Hematopoietic multipotent progenitor cell (in vitro differentiated cells): Measurements from ENCODE around the gene TRA2B. TPM values are rescaled to one million over a fixed set of nuclear protein-coding genes. Genes with fewer than 3 reads are reported as not detected.
A peak's percentile ranks its signal among the peaks of the same experiment; 100 is the strongest.

Source experiments
- DNase-seq, 3 donors: peaks; one replicate each; pipeline ENCODE4 v3.0.0-alpha.2; 2011 to 2015; ENCODE audit warnings: low read depth in 2 of 3, low spot score in 2 of 3
- total RNA-seq: library from RNA; depleted of rRNA; stranded (reverse); fragments of >200 nt; gene quantifications from one replicate; pipeline ENCODE4 v1.2.3, GENCODE V29; 2012

TRA2B gene
- total RNA-seq, 1 donor = 318 TPM

DNA sequence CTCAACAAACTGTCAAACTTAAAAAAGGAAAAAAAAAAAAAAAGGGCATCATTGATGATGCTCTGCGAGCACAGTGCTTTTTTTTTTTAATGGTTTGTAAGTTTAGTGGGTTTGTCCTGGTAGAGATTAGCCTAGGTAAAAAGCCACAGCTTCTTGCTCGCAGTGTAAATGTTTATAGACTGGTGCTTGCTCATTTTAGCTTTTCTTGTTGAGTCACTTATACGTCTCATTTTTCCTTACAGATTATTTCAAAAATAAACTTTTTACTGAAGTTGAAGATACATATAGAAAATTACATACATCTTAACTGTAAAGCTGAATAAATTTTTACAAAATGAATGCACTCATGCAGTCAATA, 16.5 kb upstream of the TRA2B start:
- no peak for DNase-seq

DNA sequence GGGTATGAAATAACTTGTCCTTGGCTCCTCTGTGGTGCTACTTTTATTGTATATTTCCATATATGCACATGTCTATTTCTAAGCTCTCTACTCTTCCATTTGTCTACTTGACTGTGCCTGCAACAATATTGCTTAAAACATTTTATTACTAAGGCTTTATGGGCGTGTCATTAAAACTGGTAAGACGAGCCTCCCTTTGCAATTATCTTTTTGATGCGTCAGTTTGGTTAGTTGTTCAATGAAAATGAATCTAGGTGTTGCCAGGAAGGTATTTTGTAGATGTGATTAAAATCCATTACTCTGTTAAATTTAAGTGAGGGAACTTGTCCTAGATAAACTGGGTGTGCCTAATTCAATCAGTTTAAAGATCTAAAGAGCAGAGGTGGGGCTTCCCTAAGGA, 12.9 kb upstream of the TRA2B start:
- DNase-seq = no peak

DNA sequence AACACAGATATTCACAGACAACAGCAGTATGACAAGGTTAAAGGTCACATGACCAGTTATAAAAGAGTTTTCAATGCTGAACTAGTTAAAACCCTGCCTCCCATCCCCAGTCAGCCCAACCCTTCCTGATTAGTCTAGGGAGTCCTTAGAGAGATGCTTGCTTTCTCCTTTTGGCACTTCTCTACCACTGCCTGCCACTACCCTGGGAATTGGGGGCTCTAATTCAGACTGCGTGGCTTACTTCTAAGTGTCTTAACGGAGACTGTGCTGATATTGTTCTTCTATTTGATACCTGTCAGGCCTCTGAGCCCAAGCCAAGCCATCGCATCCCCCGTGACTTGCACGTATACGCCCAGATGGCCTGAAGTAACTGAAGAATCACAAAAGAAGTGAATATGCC, 11.7 kb upstream of the TRA2B start:
- DNase-seq = no peak

DNA sequence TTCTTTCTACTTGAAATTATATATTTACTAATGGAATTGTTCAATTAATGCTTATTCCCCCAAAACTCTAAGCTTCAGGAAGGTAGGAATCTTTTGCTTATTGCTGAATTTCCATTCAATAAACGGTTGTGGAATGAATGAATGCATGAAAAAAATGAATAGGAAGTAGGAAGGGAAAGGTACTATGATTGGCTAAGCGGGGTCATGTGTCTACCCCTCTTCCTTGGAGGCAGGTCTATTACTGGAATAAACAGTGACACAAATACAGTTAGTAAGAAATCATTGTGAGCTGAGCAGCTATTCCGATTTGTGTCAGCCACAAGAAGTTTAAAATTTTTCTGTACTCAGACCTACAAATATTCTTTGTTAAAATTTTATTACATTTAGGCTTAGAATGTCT, 10.5 kb upstream of the TRA2B start:
- DNase-seq = no peak

DNA sequence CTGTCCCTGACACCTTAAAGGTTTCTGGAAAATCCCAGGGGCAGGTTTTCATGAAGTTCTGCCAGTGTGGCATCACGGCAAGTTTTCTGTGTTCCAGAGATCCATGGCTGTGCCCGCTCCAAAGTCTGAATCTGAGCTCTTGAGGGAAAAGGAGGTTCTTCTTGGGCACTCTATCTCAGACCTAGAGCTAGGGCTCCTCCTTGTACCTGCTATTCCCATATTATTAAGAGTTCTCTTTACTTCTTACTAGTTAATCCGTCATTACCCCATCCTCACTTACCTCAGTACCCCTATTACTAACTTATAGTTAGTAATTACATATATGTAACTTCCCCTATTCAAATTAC, 5.9 kb upstream of the TRA2B start:
- no peak for DNase-seq

DNA sequence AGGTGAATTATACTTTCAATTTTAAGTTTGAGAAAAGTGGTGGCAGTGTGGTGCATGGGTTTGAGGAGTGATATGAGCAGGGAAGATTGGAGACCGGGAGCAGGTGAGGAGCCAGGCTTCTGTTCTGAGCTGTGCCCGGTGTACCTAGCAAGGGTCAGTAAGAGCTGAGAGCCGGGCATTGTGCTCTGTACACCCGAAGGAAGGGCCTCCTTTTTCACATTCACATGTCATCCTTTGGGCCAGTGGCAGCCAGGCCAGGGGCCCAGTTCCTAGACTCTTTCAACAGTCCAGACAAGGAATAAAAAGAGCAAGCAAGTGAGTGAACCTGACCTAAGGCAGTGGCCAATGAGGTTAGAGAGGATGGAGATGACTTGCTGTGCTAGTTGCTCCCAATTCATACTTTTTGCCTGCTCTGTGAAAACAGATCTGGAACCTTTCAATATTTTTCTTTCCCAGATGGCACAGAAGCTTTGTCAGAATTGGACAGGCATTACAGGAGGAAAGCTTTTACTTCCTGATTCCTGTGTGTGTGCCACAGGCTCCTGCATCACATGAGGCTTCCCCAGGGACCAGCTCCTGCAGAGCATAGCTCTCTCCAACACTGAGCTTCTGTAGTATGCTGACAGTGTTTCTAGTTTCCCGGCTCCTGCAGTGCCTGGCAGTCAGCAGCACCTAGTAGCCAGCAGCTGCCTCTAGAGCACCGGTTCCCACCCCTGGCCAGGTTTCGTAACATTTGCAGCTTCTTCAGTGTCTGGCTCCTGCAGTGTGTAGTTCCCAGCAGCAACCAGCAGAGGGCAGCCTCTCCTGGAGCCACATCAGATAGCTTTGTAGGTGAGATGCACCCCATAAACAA, 5.3 kb upstream of the TRA2B start:
- DNase-seq = peak; percentile 77 to 89 (median 79)

DNA sequence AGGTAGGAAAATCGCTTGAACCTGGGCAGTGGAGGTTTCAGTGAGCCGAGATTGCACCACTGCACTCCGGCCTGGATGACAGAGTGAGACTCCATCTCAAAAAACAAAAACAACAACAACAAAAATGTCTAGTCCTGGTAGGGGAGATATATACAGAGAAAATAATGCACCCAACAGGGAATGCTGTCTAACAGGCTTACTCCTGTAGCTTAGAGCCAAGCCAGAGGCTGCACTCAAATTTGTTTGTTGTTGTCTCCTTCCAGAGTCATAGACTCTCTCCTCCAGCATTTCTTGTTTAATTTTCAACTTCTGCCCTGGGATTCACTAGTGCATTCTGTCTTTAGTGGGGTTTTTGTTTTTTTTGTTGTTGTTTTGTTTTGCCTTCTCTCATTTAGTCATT, 4.6 kb upstream of the TRA2B start:
- DNase-seq = no peak

DNA sequence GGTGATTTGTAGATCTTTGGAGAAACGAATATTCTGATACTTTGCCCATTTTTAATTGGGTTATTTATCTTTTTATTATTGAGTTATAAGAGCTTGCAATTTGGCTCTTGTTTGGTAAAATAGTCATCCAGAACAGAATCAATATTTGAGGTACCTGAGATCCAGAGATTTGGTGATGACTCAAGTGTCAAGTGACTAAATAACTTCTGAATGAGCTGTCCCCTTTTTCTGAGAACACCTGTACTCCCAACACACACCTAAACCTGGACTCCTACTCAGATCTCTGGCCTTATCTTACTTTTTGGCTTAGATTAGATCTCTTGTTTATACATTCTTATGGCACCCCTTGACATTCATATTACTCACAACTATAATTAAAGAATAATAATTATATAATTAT, 3.1 kb upstream of the TRA2B start:
- DNase-seq = no peak

DNA sequence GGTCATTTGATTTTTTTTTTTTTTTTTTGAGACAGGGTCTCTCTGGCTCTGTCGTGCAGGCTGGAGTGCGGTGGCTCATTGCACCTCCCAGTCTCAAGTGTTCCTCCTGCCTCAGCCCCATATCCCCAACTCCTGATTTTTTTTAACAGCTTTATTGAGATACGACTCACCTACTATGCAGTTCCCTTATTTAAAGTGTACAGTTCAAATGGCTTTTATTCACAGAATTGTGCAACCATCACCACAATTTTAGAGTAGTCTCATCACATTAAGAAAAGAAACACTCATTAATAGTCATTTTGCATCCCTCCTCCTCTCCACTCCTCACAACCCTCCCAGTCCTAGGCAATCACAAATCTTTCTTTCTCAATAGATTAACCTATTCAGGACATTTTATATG, 1.9 kb upstream of the TRA2B start:
- no peak for DNase-seq

DNA sequence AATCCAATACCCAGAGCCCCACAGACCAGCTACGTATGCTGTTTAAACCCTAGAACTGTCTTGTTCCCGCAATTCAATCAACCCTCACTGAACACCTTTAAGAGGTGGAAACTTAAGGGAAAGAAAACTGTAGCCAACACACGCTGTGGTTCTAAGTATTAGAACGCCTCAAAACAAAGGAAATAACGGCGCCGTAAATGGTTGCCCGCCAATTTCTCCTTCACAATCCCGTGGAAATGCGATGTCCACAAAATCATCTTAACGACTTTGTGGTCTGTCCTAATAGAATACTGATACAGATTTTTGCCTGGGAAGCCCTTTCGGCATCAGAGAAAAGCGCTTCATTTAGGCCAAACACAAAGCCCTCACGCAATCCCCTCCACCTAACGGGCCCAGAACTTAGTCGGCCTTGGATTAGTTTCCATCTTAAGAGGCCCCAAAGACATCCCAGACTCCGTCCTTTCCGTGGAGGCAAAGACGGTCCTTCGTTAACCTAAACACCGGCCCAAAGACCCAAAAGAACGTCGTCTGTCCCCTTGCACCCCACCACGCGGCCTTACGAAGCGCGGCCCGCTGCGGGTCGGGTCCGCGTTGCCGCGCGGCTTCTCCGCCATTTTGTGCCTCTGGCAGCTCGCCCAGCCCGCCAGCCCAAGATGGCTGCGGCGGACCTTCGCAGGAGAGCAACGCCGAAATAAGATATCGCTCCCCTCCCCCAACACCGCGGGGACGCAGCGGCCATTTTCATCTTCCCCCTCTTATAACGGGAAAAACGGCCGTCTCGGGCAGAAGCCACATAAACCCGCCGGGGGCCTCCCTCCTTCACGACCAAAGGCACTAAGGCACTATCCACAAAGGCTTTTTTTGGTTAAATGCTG, 763 bp downstream of the TRA2B start:
- DNase-seq = peak; percentile 75 to 92 (median 90)

DNA sequence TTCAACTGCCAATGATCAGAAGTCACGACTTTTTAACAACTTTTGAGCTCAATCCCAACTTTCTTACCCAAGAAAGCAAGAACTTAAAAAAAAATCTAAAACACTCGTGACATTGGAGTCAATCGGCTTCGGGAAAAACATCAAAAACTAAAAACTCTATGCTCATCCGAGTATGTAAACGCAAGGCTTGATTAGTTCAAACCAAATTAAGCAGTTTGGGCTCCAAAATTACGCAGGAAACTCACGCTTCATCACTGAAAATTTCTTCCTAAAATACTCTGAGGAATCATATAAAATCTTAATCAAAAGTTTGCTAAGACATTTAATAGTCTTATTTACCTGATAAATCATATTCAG, 1.6 kb downstream of the TRA2B start:
- no peak for DNase-seq

DNA sequence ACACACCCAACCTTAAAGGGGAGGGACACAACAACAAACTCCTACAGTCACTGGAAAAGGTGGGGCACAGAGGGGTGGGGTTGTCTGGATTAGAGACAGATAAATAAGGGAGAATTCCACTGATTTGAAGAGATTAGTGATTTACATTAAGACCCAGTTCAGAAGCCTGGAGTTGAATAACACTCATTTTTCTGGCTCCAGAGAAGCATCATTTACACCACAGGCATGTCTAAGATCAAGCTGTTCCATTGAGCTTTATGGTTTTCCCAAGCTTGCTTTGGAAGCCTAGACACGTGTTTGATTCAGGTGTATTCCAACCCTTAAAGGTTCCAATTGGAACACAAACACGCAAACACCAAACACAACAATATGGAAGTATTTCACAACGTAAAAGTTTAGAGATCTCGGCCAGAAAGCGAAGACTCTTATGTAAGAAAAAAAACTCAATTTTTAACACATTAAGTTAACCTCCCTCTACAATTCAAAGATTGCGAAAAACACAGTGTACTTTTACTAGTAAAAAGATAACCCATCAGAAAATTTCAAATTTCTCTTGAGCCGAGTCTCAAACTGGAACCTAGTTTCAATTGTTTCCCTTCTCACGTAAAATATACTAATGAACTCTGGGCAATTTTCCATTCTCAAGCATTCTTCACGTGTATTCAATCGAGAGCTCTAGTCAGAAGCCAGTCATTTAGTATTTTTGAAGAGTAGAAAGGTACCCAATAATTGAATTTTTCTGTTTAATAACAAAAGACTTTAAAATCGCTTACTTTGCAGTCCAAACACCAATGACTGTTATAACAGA, 2.1 kb downstream of the TRA2B start:
- DNase-seq = no peak

DNA sequence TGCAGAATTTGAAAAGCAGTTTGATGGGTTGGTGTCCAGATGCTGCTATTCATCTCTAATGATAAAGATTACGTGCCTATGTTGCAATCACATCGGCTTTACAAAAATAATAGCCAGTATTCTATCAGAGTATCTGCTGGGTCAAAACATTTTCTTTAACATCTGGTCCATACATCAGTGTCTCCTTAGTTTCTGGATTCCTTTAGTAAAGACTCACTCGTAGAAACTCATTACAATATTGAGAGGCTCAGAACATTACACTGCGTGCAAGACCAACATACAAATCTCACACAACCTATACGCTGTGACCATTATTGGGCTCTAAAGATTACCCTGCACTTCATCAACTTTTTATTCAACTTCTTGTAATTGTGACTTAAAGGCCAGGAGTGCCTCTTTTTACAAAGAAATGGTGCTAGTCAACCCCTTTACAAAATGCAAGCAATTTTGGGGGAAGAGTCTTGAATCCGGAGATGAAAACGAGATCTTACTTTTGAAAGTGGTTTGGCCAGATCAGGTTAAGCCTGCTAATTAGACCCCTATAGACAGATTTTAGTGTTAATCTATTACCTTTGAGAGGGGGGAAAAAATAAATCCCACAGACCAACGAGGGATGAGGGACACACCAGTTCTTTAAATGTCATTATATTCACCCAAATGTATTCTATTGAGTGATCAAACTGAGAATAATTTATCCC, 2.9 kb downstream of the TRA2B start:
- no peak for DNase-seq

DNA sequence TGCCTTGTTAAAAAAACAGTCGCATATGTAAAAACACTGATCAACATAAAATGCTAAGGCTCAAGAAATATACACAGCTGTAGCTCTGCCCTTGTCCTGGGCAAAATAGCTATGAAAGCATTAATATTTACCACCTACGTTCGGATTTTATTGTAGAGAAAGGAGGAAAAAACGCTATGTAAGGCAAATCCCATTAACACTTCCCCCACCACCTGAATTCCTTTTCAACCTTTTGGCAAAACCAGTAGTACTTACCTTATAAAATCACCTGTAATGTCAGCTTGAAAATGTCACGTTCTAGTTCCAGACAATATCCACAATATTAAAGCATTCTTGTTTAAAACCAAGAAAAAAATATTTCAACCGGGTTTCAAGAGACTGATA, 3.6 kb downstream of the TRA2B start:
- DNase-seq = no peak

DNA sequence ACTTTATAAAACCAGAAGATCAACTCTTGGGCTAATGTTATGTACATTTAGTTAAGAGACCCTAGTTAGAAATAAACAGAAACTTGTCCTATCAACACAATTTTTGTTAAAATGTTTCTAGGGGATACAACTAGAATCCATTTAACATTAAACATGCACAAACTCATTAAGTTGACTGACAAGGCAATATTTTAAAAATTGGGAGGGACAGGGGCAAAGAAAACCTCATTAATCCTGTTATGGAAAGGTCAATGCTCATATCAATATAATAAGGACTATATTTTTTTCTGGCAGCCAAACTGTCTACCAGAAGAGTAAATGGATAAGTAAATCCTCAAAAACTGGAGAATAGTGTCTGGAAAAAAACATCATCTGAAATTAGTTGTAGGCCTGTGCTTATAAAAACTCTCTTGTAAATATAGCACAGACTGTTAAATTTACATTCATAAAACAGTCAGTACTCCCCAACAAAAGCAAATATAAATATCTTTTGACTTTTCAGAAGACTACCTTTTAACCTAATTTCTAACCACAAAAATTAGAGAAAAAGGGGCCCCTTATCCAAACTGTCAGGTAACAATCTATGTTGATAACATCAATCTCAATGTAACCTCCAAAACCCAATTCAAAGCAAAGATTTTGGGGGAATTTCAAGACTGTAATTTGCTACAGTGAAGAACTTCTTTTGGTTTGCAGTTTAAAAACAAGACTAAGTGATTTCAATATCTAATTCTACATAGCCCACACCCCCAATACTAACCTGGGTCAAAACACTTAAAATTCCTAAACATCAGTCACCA, 4.2 kb downstream of the TRA2B start:
- DNase-seq = no peak

DNA sequence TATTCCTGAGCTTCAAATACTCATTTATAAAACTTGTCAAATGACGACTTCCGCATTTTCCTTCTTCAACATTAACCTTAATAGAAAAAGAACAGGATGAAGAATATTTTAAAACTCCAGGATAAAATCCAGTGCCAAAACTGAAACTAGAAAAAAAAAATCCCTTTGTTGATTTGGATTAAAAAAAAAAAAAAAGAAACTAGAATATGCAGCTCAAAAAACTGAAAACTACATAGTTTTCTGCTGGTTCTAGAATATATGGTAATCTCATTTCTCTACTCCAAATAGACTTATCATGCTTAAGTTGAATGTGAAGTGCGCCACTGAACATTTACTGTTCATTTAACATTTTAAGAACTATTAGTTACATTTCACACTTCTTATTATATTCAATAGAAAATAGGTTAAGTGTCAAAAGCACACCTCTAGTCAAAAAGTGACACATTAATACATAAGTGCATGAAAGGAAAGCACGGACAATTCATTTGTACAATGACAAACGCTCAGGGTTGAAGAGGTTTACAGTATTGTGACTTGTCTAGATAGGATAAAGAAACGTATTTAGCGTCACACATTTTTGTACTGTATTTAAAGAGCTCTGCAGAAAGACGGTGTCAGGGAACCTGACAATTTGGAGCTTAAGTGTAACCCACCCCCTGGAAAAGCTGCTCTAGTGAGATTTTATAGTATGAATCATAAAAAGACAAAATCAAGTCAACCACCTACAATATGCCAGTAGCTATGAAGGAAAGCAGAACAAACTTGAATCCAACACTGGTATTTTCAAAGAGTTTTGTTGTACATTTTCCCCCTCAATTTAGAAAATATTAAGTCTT, 5.8 kb downstream of the TRA2B start:
- no peak for DNase-seq

DNA sequence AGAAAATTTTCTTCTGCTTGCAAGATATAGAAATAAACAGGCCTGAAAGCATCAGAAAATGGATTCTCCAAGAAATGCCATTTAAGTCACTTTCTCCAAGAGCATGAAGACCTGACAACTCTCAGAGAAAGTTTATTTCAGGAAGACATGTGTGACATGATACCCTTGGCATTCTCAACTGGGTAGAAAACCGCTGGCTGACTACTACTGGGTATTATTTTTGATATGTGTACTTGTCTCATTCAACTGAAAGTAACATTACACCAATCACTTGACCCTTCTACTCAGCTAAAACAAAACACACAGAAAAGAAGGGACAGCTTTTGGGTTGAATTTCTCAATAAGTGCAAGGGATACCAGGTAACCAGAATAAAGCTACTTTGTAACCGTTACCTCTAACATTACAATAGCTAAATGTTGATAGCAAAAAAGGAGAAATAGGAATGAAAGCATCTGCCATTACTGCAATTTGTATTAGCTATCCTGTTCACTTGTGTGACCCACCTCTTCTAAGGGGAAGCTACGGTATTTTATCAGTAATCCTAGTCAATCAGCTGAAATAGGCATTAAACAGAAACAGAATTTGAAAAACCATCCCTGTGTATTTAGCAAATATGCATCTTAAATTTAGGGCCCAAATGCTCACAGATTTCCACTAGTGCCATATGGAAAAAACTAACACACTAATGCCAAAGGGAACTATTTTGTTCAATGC, 7.3 kb downstream of the TRA2B start:
- no peak for DNase-seq
